Neural progenitor cell (in vitro differentiated cells): ENCODE data around the gene NALCN. TPM values are rescaled to one million over a fixed set of nuclear protein-coding genes. Genes with fewer than 3 reads are reported as not detected.

Experiments used
- DNase-seq: peaks from one replicate; pipeline ENCODE4 v3.0.0-alpha.2; 2016; ENCODE audit warnings: low spot score
- H2AFZ ChIP-seq: fragments of 200-600 bp; sonication (generic); replicated peaks from 2 replicates; pipeline ENCODE4 v1.6.1; 2016; ENCODE audit warnings: antibody characterized with exemption
- H3F3A ChIP-seq: fragments of 200-600 bp; sonication (generic); 2 replicates; pipeline ENCODE4 v1.6.1; 2016; ENCODE audit warnings: antibody characterized with exemption, low read depth
- H3K27ac ChIP-seq: fragments of 200-600 bp; sonication (generic); 2 replicates; pipeline ENCODE4 v1.5.1; 2016; ENCODE audit warnings: mild to moderate bottlenecking
- H3K27me3 ChIP-seq: fragments of 200-600 bp; sonication (generic); 2 replicates; pipeline ENCODE4 v1.6.1; 2016; ENCODE audit warnings: mild to moderate bottlenecking, moderate library complexity
- H3K36me3 ChIP-seq: fragments of 200-600 bp; sonication (generic); 2 replicates; pipeline ENCODE4 v1.5.1; 2016
- H3K4me1 ChIP-seq: fragments of 200-600 bp; sonication (generic); 2 replicates; pipeline ENCODE4 v1.6.1; 2016; ENCODE audit warnings: mixed run types
- H3K4me2 ChIP-seq: fragments of 200-600 bp; sonication (generic); 2 replicates; pipeline ENCODE4 v1.6.1; 2016
- H3K4me3 ChIP-seq: fragments of 200-600 bp; sonication (generic); 2 replicates; pipeline ENCODE4 v1.5.1; 2016
- H3K79me2 ChIP-seq: fragments of 200-600 bp; sonication (generic); 2 replicates; pipeline ENCODE4 v1.6.1; 2016; ENCODE audit warnings: low read depth
- H3K9ac ChIP-seq: fragments of 200-600 bp; sonication (generic); 2 replicates; pipeline ENCODE4 v1.6.1; 2016
- H3K9me3 ChIP-seq: fragments of 200-600 bp; sonication (generic); 2 replicates; pipeline ENCODE4 v1.5.1; 2016; ENCODE audit warnings: low read depth
- H4K20me1 ChIP-seq: fragments of 200-600 bp; sonication (generic); 2 replicates; pipeline ENCODE4 v1.6.1; 2016; ENCODE audit warnings: low read depth
- H3K27ac Mint-ChIP-seq: 3 replicates; pipeline ENCODE4 v1.8.0; 2021; ENCODE audit warnings: mixed read lengths
- H3K27me3 Mint-ChIP-seq: 2 replicates; pipeline ENCODE4 v1.8.0; 2022; ENCODE audit warnings: low read depth, mild to moderate bottlenecking, inconsistent platforms, moderate library complexity, mixed read lengths; ENCODE audit not compliant: insufficient read depth
- H3K36me3 Mint-ChIP-seq: 3 replicates; pipeline ENCODE4 v1.8.0; 2021; ENCODE audit warnings: mixed read lengths
- H3K4me1 Mint-ChIP-seq: 3 replicates; pipeline ENCODE4 v1.8.0; 2021; ENCODE audit warnings: mixed read lengths
- H3K4me3 Mint-ChIP-seq: 3 replicates; pipeline ENCODE4 v1.8.0; 2021; ENCODE audit warnings: mild to moderate bottlenecking, moderate library complexity, mixed read lengths
- H3K9me3 Mint-ChIP-seq: 3 replicates; pipeline ENCODE4 v1.8.0; 2020; ENCODE audit warnings: mixed read lengths
- CTCF ChIP-seq: fragments of 200-600 bp; sonication (generic); IDR thresholded peaks from 2 replicates; pipeline ENCODE4 v1.5.1; 2017; ENCODE audit warnings: antibody characterized with exemption, mild to moderate bottlenecking
- EZH2 ChIP-seq: fragments of 200-600 bp; sonication (generic); IDR thresholded peaks from 2 replicates; pipeline ENCODE4 v1.6.1; 2017; ENCODE audit warnings: antibody characterized with exemption, mild to moderate bottlenecking, moderate library complexity
- EZH2phosphoT487 ChIP-seq: fragments of 200-600 bp; sonication (generic); IDR thresholded peaks from 2 replicates; pipeline ENCODE4 v1.6.1; 2017; ENCODE audit warnings: antibody characterized with exemption
- total RNA-seq: library from RNA; depleted of rRNA; stranded (reverse); fragments of >200 nt; gene quantifications from 2 replicates; pipeline ENCODE4 v1.2.3, GENCODE V29; 2015; ENCODE audit warnings: low replicate concordance

The NALCN gene
- total RNA-seq, 1 donor from 2014 or later: 1.1 TPM

- H3K4me1 ChIP-seq: peaks cover 4% of the 10 kb centered on the region
- Mint-ChIP-seq H3K36me3 (no peaks in the 10 kb centered on the region), H3K9me3 (no peaks in the 10 kb centered on the region), H3K27ac (no peak overlapping the region), H3K27me3 (no peaks in the 10 kb centered on the region), H3K4me1 (peaks cover 10% of the 10 kb centered on the region), H3K4me3 (no peak overlapping the region)
- DNase-seq: no peak
- H3K36me3 ChIP-seq: no peaks in the 10 kb centered on the region
- no peak for TF ChIP-seq CTCF
- TF ChIP-seq EZH2phosphoT487: no peak
- no peak for TF ChIP-seq EZH2
- no peaks in the 10 kb centered on the region for H3K9me3 ChIP-seq
- no peak overlapping the region for H3K9ac ChIP-seq
- H3F3A ChIP-seq: no peaks in the 10 kb centered on the region
- H3K27ac ChIP-seq: no peak overlapping the region
- H3K4me2 ChIP-seq: no peak overlapping the region
- H3K79me2 ChIP-seq: no peaks in the 10 kb centered on the region
- no peaks in the 10 kb centered on the region for H4K20me1 ChIP-seq
- H3K4me3 ChIP-seq: no peak overlapping the region
- H3K27me3 ChIP-seq: no peaks in the 10 kb centered on the region
- H2AFZ ChIP-seq: no peak overlapping the region
Measured at GRCh38 chr13:101025925-101026324, 390.4 kb downstream of the NALCN start.

DNA sequence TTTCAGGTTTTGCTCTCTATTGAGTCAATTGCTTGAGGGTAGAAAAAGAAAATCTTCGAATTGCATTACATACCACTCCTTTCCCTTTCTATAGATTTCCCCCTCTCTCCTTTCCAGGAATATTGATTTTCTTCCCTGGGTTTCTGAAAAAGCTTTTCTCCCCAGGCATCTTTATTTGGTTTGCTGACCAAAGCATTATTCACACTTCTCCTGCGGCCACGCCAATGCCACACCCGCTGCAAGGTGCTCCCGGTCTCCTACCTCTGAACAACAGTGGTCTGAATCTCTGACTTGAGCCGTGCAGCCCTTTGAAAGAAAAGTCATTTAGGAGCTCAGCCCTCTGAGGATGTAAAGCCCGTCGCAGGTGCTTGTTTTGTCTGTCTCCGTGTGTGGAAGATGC is 390.8 kb downstream of the NALCN start:
- no peaks in the 10 kb centered on the region for H4K20me1 ChIP-seq
- peak; percentile 44 for DNase-seq
- no peak overlapping the region for H3K4me2 ChIP-seq
- Mint-ChIP-seq H3K36me3 (no peaks in the 10 kb centered on the region), H3K4me1 (peaks cover 10% of the 10 kb centered on the region), H3K27me3 (no peaks in the 10 kb centered on the region), H3K9me3 (no peaks in the 10 kb centered on the region), H3K27ac (no peak overlapping the region), H3K4me3 (no peak overlapping the region)
- no peak overlapping the region for H3K9ac ChIP-seq
- H3K4me1 ChIP-seq: peaks cover 4% of the 10 kb centered on the region
- H3K9me3 ChIP-seq: no peaks in the 10 kb centered on the region
- no peak overlapping the region for H2AFZ ChIP-seq
- no peak for TF ChIP-seq EZH2
- no peak for TF ChIP-seq CTCF
- no peak for TF ChIP-seq EZH2phosphoT487
- H3K27ac ChIP-seq: no peak overlapping the region
- H3K79me2 ChIP-seq: no peaks in the 10 kb centered on the region
- H3F3A ChIP-seq: no peaks in the 10 kb centered on the region
- no peaks in the 10 kb centered on the region for H3K36me3 ChIP-seq
- no peak overlapping the region for H3K4me3 ChIP-seq
- no peaks in the 10 kb centered on the region for H3K27me3 ChIP-seq

DNA sequence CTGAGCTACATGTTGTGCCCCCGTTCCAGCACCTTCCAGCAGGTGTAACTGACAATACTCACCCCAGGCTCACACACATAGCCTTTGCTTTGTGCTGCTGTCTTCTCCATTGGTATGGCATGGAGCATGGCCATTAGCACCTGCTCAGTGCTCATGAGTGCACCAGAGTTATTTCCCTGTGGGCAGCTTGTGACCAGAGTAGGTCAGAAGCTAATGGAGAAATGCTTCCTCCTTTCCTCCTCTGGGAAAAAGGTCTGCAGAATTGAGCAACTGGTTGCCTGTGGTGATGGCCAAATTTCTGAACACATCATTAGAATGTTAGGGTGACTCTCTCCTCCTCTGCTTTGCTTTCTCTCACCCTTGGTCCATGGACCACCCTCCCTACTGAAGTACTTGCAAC is 397.2 kb downstream of the NALCN start:
- Histone ChIP-seq H3K4me2 (no peak overlapping the region), H3F3A (no peaks in the 10 kb centered on the region), H3K27ac (no peak overlapping the region), H3K9ac (no peak overlapping the region), H3K27me3 (no peaks in the 10 kb centered on the region), H4K20me1 (no peaks in the 10 kb centered on the region), H3K4me1 (no peaks in the 10 kb centered on the region), H3K4me3 (no peak overlapping the region), H2AFZ (no peak overlapping the region), H3K36me3 (no peaks in the 10 kb centered on the region), H3K9me3 (no peaks in the 10 kb centered on the region), H3K79me2 (no peaks in the 10 kb centered on the region)
- Mint-ChIP-seq H3K4me1 (peaks cover 31% of the 10 kb centered on the region), H3K27ac (no peak overlapping the region), H3K4me3 (no peak overlapping the region), H3K9me3 (no peaks in the 10 kb centered on the region), H3K36me3 (no peaks in the 10 kb centered on the region), H3K27me3 (peaks cover 7% of the 10 kb centered on the region)
- TF ChIP-seq EZH2phosphoT487 (no peak), EZH2 (no peak), CTCF (no peak)
- DNase-seq: no peak
